A549 treated with Hydrocortisone at 1 μM for 4 hours (cell line): Measurements from ENCODE around the gene LIPE. TPM values are rescaled to one million over a fixed set of nuclear protein-coding genes. Genes with fewer than 3 reads are reported as not detected.

Experiments
- total RNA-seq: library from RNA; stranded (reverse); fragments of 200-300 nt; extraction: Qiagen RNA extraction; gene quantifications from 5 replicates; pipeline ENCODE4 v1.2.3, GENCODE V29; 2022

Gene LIPE, protein sequence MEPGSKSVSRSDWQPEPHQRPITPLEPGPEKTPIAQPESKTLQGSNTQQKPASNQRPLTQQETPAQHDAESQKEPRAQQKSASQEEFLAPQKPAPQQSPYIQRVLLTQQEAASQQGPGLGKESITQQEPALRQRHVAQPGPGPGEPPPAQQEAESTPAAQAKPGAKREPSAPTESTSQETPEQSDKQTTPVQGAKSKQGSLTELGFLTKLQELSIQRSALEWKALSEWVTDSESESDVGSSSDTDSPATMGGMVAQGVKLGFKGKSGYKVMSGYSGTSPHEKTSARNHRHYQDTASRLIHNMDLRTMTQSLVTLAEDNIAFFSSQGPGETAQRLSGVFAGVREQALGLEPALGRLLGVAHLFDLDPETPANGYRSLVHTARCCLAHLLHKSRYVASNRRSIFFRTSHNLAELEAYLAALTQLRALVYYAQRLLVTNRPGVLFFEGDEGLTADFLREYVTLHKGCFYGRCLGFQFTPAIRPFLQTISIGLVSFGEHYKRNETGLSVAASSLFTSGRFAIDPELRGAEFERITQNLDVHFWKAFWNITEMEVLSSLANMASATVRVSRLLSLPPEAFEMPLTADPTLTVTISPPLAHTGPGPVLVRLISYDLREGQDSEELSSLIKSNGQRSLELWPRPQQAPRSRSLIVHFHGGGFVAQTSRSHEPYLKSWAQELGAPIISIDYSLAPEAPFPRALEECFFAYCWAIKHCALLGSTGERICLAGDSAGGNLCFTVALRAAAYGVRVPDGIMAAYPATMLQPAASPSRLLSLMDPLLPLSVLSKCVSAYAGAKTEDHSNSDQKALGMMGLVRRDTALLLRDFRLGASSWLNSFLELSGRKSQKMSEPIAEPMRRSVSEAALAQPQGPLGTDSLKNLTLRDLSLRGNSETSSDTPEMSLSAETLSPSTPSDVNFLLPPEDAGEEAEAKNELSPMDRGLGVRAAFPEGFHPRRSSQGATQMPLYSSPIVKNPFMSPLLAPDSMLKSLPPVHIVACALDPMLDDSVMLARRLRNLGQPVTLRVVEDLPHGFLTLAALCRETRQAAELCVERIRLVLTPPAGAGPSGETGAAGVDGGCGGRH
- total RNA-seq = 1.3 to 2.8 TPM (median 1.7 TPM) in 5 replicates

DNA sequence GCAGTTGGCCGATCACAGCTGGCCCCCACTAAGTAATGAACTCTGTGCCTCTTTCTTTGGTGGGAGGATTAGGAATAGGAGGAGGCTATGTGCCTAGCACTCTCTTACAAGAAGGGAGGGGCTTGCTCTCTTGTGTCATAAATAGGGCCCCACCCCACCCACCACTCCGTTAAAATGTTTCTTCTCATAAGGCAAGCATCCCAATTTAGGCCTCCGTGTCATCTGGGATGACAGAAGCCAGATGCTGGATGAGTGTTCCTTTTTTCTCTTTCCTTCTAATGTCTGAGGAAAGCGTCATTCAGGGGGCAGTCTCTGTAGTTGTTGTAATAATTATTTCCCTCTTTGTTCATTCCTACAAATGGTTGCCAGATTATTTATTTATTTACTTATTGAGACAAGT lies at the start of gene LIPE:
Gene LIPE (minus strand): TSS at position 76 of the 400 bp plus-strand sequence. CDS start 239 bp downstream, outside the sequence.

DNA sequence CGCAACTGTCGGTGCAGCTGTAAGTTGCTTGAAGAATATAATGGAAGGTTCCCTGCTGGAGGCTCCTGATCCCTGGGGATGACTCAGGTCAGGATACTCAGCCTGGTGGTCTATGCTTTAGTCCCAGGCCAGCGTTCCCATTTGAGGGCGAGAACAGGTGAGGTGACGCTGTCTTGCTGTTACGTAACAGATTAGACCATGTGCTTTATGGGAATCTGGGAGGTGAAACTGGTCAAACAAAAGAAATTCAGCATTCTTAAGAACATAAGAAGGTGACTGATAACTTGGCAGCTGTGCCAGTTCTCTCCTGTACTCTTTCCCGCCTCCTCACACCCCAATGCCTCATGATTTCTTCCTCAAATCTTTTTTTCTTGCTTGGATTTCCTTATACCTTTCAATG lies 15.6 kb upstream of the LIPE start, which contains the start of gene CXCL17:
Gene CXCL17 (minus strand): TSS at position 114 of the 400 bp plus-strand sequence. CDS start 114 bp downstream, outside the sequence.

GRCh38 chr19:42389899-42390298 lies 37.3 kb downstream of the LIPE start, which contains the start of gene CNFN:
Gene CNFN, minus strand, starts transcription at chr19:42390297. Its CDS starts 1,260 bp downstream, at chr19:42389037.

Other genes with a start within 250 kb of the LIPE start
- 59.0 to 69.4 TPM (median 63.5 TPM) in 5 replicates for gene DEDD2, start 209.7 kb downstream of the LIPE start, total RNA-seq
- gene ZNF526, start 207.1 kb downstream of the LIPE start, total RNA-seq = 18.7 to 20.1 TPM (median 20.0 TPM) in 5 replicates
- gene GSK3A, start 184.8 kb downstream of the LIPE start, total RNA-seq = 118 to 151 TPM (median 144 TPM) in 5 replicates
- 105 to 120 TPM (median 116 TPM) in 5 replicates for gene ERF, start 172.3 kb downstream of the LIPE start, total RNA-seq
- gene CIC, start 158.1 kb downstream of the LIPE start, total RNA-seq = 43.1 to 51.1 TPM (median 46.7 TPM) in 5 replicates
- gene PRR19, start 125.3 kb downstream of the LIPE start, total RNA-seq = 3.3 to 4.2 TPM (median 3.7 TPM) in 5 replicates
- gene PAFAH1B3, start 124.8 kb downstream of the LIPE start, total RNA-seq = 111 to 151 TPM (median 145 TPM) in 5 replicates
- 3.2 to 4.0 TPM (median 3.9 TPM) in 5 replicates for gene TMEM145, start 114.1 kb downstream of the LIPE start, total RNA-seq
- gene MEGF8, start 101.8 kb downstream of the LIPE start, total RNA-seq = 20.2 to 29.1 TPM (median 23.4 TPM) in 5 replicates
- gene CNFN, start 37.1 kb downstream of the LIPE start, total RNA-seq = 29.2 to 53.3 TPM (median 43.8 TPM) in 5 replicates
- gene CXCL17, start 15.6 kb upstream of the LIPE start, total RNA-seq = 0.09 TPM in 1 of 5 replicates, not detected in the others
- gene CEACAM1, start 101.1 kb upstream of the LIPE start, total RNA-seq = 1.7 to 2.7 TPM (median 2.0 TPM) in 5 replicates
- gene CEACAM8, start 167.5 kb upstream of the LIPE start, total RNA-seq = not detected in 5 replicates